GM12892 (cell line): Measurements from ENCODE around the gene SMIM31.

Source experiments
- DNase-seq: peaks from one replicate; pipeline ENCODE4 v3.0.0; 2011; ENCODE audit not compliant: insufficient read length
- FAIRE-seq: peaks from 2 replicates; lab custom pipeline; 2011; peaks lifted over from hg19 to GRCh38; lab: Jason Lieb, UNC
- POLR2A ChIP-seq: IDR thresholded peaks from 2 replicates; pipeline ENCODE4 v1.6.1; 2011; ENCODE audit warnings: low read depth, low read length, control low read depth
- POLR2AphosphoS5 ChIP-seq: IDR thresholded peaks from 2 replicates; pipeline ENCODE4 v1.6.1; 2011; ENCODE audit warnings: low read depth, low read length, control low read depth
- TAF1 ChIP-seq: IDR thresholded peaks from 2 replicates; pipeline ENCODE4 v1.6.1; 2011; ENCODE audit warnings: low read depth, mild to moderate bottlenecking, control low read depth, low read length, borderline replicate concordance

SMIM31 gene

DNA sequence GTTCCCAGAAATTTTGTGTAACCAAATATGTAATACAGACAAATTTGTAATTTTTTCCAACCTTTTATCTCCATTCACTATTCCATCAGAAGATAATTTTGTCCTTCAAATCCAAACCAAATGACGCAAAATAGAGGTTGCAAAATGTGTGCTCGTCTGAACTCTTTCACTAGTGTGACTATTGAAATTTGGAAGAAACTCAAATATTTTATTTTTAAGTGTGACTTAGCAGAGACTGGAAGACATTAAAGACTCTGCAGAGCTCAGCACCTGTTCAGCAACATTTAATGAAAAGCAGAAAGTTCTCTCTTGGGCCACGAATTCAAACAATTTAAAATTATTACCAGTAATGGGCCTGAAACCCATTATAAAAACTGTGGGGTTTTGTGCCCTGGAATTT is 93.1 kb downstream of the SMIM31 start:
- no peak for DNase-seq
- FAIRE-seq, result no peak
- no peak for TF ChIP-seq TAF1
- TF ChIP-seq POLR2AphosphoS5, result no peak
- no peak for TF ChIP-seq POLR2A

GRCh38 chr4:164847967-164848649 is 94.2 kb downstream of the SMIM31 start:
- no peak for TF ChIP-seq TAF1
- DNase-seq (no peak), FAIRE-seq (no peak)
